GM23338 (cell line): ENCODE results near the gene LCLAT1. TPM values are rescaled to one million over a fixed set of nuclear protein-coding genes. Genes with fewer than 3 reads are reported as not detected.

Experiments used
- ATAC-seq: fragments of 200-7000 bp; cut with Tn5 transposase; 3 replicates; pipeline ENCODE4 v1.9.1; 2020
- DNase-seq: peaks from one replicate; pipeline ENCODE4 v3.0.0-alpha.2; 2015; ENCODE audit warnings: low spot score
- H2AFZ ChIP-seq: fragments of 200-600 bp; sonication (generic); 2 replicates; pipeline ENCODE4 v1.8.0; 2016; ENCODE audit warnings: antibody characterized with exemption, mild to moderate bottlenecking, moderate library complexity
- H3F3A ChIP-seq: fragments of 200-600 bp; sonication (generic); replicated peaks from 2 replicates; pipeline ENCODE4 v1.8.0; 2017; ENCODE audit warnings: antibody characterized with exemption, mixed run types, low read depth
- H3K27ac ChIP-seq: fragments of 200-600 bp; sonication (generic); 2 replicates; pipeline ENCODE4 v1.6.1; 2016; ENCODE audit warnings: low read depth
- H3K27me3 ChIP-seq: fragments of 200-600 bp; sonication (generic); 2 replicates; pipeline ENCODE4 v1.8.0; 2016; ENCODE audit warnings: mild to moderate bottlenecking, mixed run types, moderate library complexity; ENCODE audit not compliant: insufficient read depth
- H3K36me3 ChIP-seq: fragments of 200-600 bp; sonication (generic); 2 replicates; pipeline ENCODE4 v1.8.0; 2016; ENCODE audit warnings: mild to moderate bottlenecking; ENCODE audit not compliant: insufficient read depth
- H3K4me1 ChIP-seq: fragments of 200-600 bp; sonication (generic); 2 replicates; pipeline ENCODE4 v1.8.0; 2016; ENCODE audit warnings: mild to moderate bottlenecking, moderate library complexity; ENCODE audit not compliant: insufficient read depth
- H3K4me2 ChIP-seq: fragments of 200-600 bp; sonication (generic); 2 replicates; pipeline ENCODE4 v1.7.1; 2017; ENCODE audit warnings: mixed run types
- H3K4me3 ChIP-seq: fragments of 200-600 bp; sonication (generic); 2 replicates; pipeline ENCODE4 v1.6.1; 2016; ENCODE audit warnings: mixed run types
- H3K79me2 ChIP-seq: fragments of 200-600 bp; sonication (generic); replicated peaks from 2 replicates; pipeline ENCODE4 v1.8.0; 2017; ENCODE audit warnings: mild to moderate bottlenecking; ENCODE audit not compliant: insufficient read depth
- H3K9me2 ChIP-seq: fragments of 200-600 bp; sonication (generic); 2 replicates; pipeline ENCODE4 v1.8.0; 2017; ENCODE audit not compliant: insufficient read depth
- H4K20me1 ChIP-seq: fragments of 200-600 bp; sonication (generic); replicated peaks from 2 replicates; pipeline ENCODE4 v1.8.0; 2017; ENCODE audit warnings: mild to moderate bottlenecking; ENCODE audit not compliant: insufficient read depth
- H3K27ac Mint-ChIP-seq: 2 replicates; pipeline ENCODE4 v1.8.0; 2020; ENCODE audit warnings: inconsistent platforms, mild to moderate bottlenecking, moderate library complexity, mixed read lengths
- H3K27me3 Mint-ChIP-seq: 3 replicates; pipeline ENCODE4 v1.8.0; 2022; ENCODE audit warnings: low read depth, mild to moderate bottlenecking, moderate library complexity, mixed read lengths, inconsistent platforms; ENCODE audit not compliant: insufficient read depth, poor library complexity
- H3K36me3 Mint-ChIP-seq: 3 replicates; pipeline ENCODE4 v1.8.0; 2021; ENCODE audit warnings: low read depth, mild to moderate bottlenecking, inconsistent platforms, moderate library complexity, mixed read lengths
- H3K4me1 Mint-ChIP-seq: 3 replicates; pipeline ENCODE4 v1.8.0; 2020; ENCODE audit warnings: mild to moderate bottlenecking, inconsistent platforms, mixed read lengths
- H3K4me3 Mint-ChIP-seq: 3 replicates; pipeline ENCODE4 v1.8.0; 2021; ENCODE audit warnings: moderate library complexity, mild to moderate bottlenecking, inconsistent platforms, mixed read lengths
- H3K9me3 Mint-ChIP-seq: 3 replicates; pipeline ENCODE4 v1.8.0; 2020; ENCODE audit warnings: moderate library complexity, mild to moderate bottlenecking, inconsistent platforms, mixed read lengths
- CREB1 ChIP-seq: fragments of 250-450 bp; sonication (Bioruptor Pico); IDR thresholded peaks from 2 replicates; pipeline ENCODE4 v1.5.0; 2020; ENCODE audit warnings: low read depth, mild to moderate bottlenecking, moderate library complexity
- CTCF ChIP-seq, 2 experiments: fragments of 200-600 bp in 1 of 2; sonication (generic) in 1 of 2; conservative IDR thresholded peaks; 2 replicates each; pipeline versions ENCODE4 v1.5.1 to v1.6.1; 2016 to 2017; ENCODE audit warnings: antibody characterized with exemption in 2 of 2, low read depth in 2 of 2, mild to moderate bottlenecking in 2 of 2, moderate library complexity in 1 of 2
- ETS1 ChIP-seq: IDR thresholded peaks from 2 replicates; pipeline ENCODE4 v1.6.1; 2016; ENCODE audit warnings: antibody characterized with exemption
- EZH2 ChIP-seq: fragments of 200-600 bp; sonication (generic); IDR thresholded peaks from one replicate; pipeline ENCODE4 v1.8.0; 2017; ENCODE audit warnings: antibody characterized with exemption, mild to moderate bottlenecking, low read depth; ENCODE audit not compliant: unreplicated experiment
- EZH2phosphoT487 ChIP-seq: fragments of 200-600 bp; sonication (generic); IDR thresholded peaks from one replicate; pipeline ENCODE4 v1.8.1; 2018; ENCODE audit warnings: antibody characterized with exemption; ENCODE audit not compliant: unreplicated experiment
- JUNB ChIP-seq: IDR thresholded peaks from one replicate; pipeline ENCODE4 v1.6.1; 2016; ENCODE audit warnings: antibody characterized with exemption; ENCODE audit not compliant: unreplicated experiment
- NANOG ChIP-seq: IDR thresholded peaks from 2 replicates; pipeline ENCODE4 v1.6.1; 2016; ENCODE audit warnings: antibody characterized with exemption, borderline replicate concordance
- POLR2AphosphoS5 ChIP-seq: IDR thresholded peaks from 2 replicates; pipeline ENCODE4 v1.6.1; 2016; ENCODE audit warnings: antibody characterized with exemption, low read depth
- REST ChIP-seq: IDR thresholded peaks from one replicate; pipeline ENCODE4 v1.6.1; 2018; ENCODE audit warnings: antibody characterized with exemption; ENCODE audit not compliant: unreplicated experiment
- STAT1 ChIP-seq: IDR thresholded peaks from one replicate; pipeline ENCODE4 v1.6.1; 2016; ENCODE audit warnings: antibody characterized with exemption; ENCODE audit not compliant: unreplicated experiment
- ZNF114 ChIP-seq: fragments of 250-450 bp; sonication (Bioruptor Pico); IDR thresholded peaks from 2 replicates; pipeline ENCODE4 v1.5.0; 2020; ENCODE audit warnings: mild to moderate bottlenecking, moderate library complexity
- ZNF331 ChIP-seq: fragments of 250-450 bp; sonication (Bioruptor Pico); IDR thresholded peaks from 2 replicates; pipeline ENCODE4 v1.5.0; 2020; ENCODE audit warnings: low read depth, mild to moderate bottlenecking, moderate library complexity
- ZNF462 ChIP-seq: fragments of 250-450 bp; sonication (Bioruptor Pico); IDR thresholded peaks from 2 replicates; pipeline ENCODE4 v1.5.0; 2020; ENCODE audit warnings: mild to moderate bottlenecking, moderate library complexity
- polyA plus RNA-seq: library from polyadenylated mRNA; unstranded; fragments of >200 nt; fragmentation: Nextera tagmentation; extraction: Ambion mirVana; gene quantifications from 2 replicates; pipeline ENCODE4 v1.2.1, GENCODE V29; 2016
- total RNA-seq: library from RNA; depleted of rRNA; stranded (reverse); fragments of >200 nt; shearing (Covaris generic); gene quantifications from 2 replicates; pipeline ENCODE4 v1.2.3, GENCODE V29; 2014

The LCLAT1 gene
- total and polyA plus RNA-seq, 2 experiments from 2014 or later: 11.5 to 30.1 TPM

- peaks cover 1% of the 10 kb centered on the region for H3K27me3 Mint-ChIP-seq
- H3K4me3 Mint-ChIP-seq: no peak overlapping the region
- Histone ChIP-seq H2AFZ (no peak overlapping the region), H3K4me2 (no peak overlapping the region), H3K79me2 (no peaks in the 10 kb centered on the region), H3F3A (no peaks in the 10 kb centered on the region), H3K27me3 (no peaks in the 10 kb centered on the region), H4K20me1 (no peaks in the 10 kb centered on the region), H3K4me3 (no peak overlapping the region), H3K4me1 (no peaks in the 10 kb centered on the region), H3K9me2 (peaks cover 22% of the 10 kb centered on the region; the same call in 1 of the 2 replicates), H3K36me3 (no peaks in the 10 kb centered on the region), H3K27ac (no peak overlapping the region)
- no peaks in the 10 kb centered on the region; the same call in 2 of the 3 replicates for H3K36me3 Mint-ChIP-seq
- no peak overlapping the region for H3K27ac Mint-ChIP-seq
- TF ChIP-seq ETS1 (no peak), ZNF114 (CRISPR knock-in tag) (no peak), EZH2phosphoT487 (no peak), ZNF331 (CRISPR knock-in tag) (no peak), EZH2 (no peak), POLR2AphosphoS5 (no peak), CREB1 (no peak), ZNF462 (CRISPR knock-in tag) (no peak), JUNB (no peak), NANOG (no peak), STAT1 (no peak), REST (no peak), CTCF (conservative IDR thresholded peaks at IDR 0.05; ENCODE audit: low read depth in 2 of 2) (no peak)
- no peak for DNase-seq
- H3K9me3 Mint-ChIP-seq: no peaks in the 10 kb centered on the region
- no peak for ATAC-seq
- H3K4me1 Mint-ChIP-seq: no peaks in the 10 kb centered on the region
These were observed 214.4 kb downstream of the LCLAT1 start for GRCh38 chr2:30661173-30662107.
